Gastroesophageal sphincter (tissue), 4 donors: ENCODE results near the gene HLCS. TPM values are rescaled to one million over a fixed set of nuclear protein-coding genes. Genes with fewer than 3 reads are reported as not detected.

ENCODE experiments used
- ATAC-seq: fragments of 150-250 bp; one replicate; pipeline ENCODE4 v1.9.1; 2016; ENCODE audit warnings: mild to moderate bottlenecking, moderate library complexity
- H3K27ac ChIP-seq, 4 donors: fragments of 200-600 bp; sonication (generic) in 3 of 4; 1 replicate in 3 of 4; 2 replicates in 1 of 4; pipeline ENCODE4 v1.5.1; 2016 to 2019
- H3K27me3 ChIP-seq: fragments of 200-600 bp; sonication (generic); one replicate; pipeline ENCODE4 v1.5.1; 2019
- H3K36me3 ChIP-seq, 2 donors: fragments of 200-600 bp; sonication (generic); one replicate each; pipeline ENCODE4 v1.5.1; 2019; ENCODE audit warnings: control low read depth in 1 of 2
- H3K4me1 ChIP-seq, 3 donors: fragments of 200-600 bp; sonication (generic); 1 replicate in 2 of 3; 2 replicates in 1 of 3; pipeline ENCODE4 v1.5.1; 2016 to 2019; ENCODE audit warnings: control low read depth in 2 of 3
- H3K4me3 ChIP-seq, 2 donors: fragments of 200-600 bp; sonication (generic); one replicate each; pipeline ENCODE4 v1.5.1; 2019; ENCODE audit warnings: mild to moderate bottlenecking in 1 of 2, moderate library complexity in 1 of 2
- H3K9me3 ChIP-seq, 3 donors: fragments of 200-600 bp; sonication (generic); one replicate each; pipeline ENCODE4 v1.5.1; 2017 to 2019; ENCODE audit warnings: control low read depth in 2 of 3
- EP300 ChIP-seq: sonication (generic); formaldehyde crosslinking; IDR thresholded peaks from one replicate; pipeline ENCODE4 v1.6.1; 2017; ENCODE audit warnings: antibody characterized with exemption, mild to moderate bottlenecking
- POLR2A ChIP-seq, 2 donors: fragments of 450-650 bp; IDR thresholded peaks; one replicate each; pipeline ENCODE4 v1.6.1; 2017; ENCODE audit warnings: antibody characterized with exemption in 2 of 2, mild to moderate bottlenecking in 2 of 2, moderate library complexity in 1 of 2
- POLR2AphosphoS5 ChIP-seq: sonication (generic); formaldehyde crosslinking; IDR thresholded peaks from one replicate; pipeline ENCODE4 v1.6.1; 2017; ENCODE audit warnings: antibody characterized with exemption
- WGBS, 2 donors: methylation state at CpG; one replicate each; pipeline ENCODE4 v1.1.5; 2018; ENCODE audit warnings: low coverage in 1 of 2; 5-methylcytosine and 5-hydroxymethylcytosine counted together
- total RNA-seq, 4 donors: library from RNA; depleted of rRNA; stranded (reverse); fragments of >200 nt; gene quantifications; one replicate each; pipeline ENCODE4 v1.1.0, GENCODE V29; 2016
- TF ChIP-seq, protein P1 (sequence below), 4 experiments: fragments of 200-600 bp in 2 of 4; fragments of 450-650 bp in 2 of 4; sonication (generic) in 1 of 4; IDR thresholded peaks; one replicate each; pipeline ENCODE4 v1.5.1; 2017 to 2019; ENCODE audit warnings: antibody characterized with exemption in 4 of 4, mild to moderate bottlenecking in 2 of 4, moderate library complexity in 2 of 4

The HLCS gene
- total RNA-seq, 4 donors from 2014 or later: 14.4 to 33.3 (median 24.9) TPM

DNA sequence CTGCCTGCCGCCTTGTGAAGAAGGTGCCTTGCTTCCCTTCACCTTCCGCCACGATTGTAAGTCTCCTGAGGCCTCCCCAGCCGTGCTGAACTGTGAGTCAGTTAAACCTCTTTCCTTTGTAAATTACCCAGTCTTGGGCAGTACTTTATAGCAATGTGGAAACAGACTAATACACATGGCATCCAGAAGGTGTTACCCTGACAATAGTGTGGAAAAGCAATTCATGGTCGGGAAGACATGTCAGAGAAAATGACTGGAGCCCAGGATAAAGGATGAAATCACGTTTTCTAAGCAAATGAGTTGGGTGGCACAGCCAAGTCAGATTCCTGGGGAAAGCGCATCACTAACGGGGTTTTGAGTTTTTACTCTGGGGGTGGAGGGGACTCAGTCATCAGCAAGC, 76.4 kb downstream of the HLCS start:
- no peak for ATAC-seq
- peaks cover 0 to 58% of the 10 kb centered on the region in 2 donors for H3K36me3 ChIP-seq
- WGBS, 2 donors: 88 to 95% methylated on average over 8 of the region's 8 CpGs
- TF ChIP-seq POLR2AphosphoS5 (no peak), POLR2A (IDR thresholded peaks at IDR 0.05) (no peak), EP300 (no peak)
- TF ChIP-seq, protein P1, sequence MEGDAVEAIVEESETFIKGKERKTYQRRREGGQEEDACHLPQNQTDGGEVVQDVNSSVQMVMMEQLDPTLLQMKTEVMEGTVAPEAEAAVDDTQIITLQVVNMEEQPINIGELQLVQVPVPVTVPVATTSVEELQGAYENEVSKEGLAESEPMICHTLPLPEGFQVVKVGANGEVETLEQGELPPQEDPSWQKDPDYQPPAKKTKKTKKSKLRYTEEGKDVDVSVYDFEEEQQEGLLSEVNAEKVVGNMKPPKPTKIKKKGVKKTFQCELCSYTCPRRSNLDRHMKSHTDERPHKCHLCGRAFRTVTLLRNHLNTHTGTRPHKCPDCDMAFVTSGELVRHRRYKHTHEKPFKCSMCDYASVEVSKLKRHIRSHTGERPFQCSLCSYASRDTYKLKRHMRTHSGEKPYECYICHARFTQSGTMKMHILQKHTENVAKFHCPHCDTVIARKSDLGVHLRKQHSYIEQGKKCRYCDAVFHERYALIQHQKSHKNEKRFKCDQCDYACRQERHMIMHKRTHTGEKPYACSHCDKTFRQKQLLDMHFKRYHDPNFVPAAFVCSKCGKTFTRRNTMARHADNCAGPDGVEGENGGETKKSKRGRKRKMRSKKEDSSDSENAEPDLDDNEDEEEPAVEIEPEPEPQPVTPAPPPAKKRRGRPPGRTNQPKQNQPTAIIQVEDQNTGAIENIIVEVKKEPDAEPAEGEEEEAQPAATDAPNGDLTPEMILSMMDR (IDR thresholded peaks at IDR 0.05): no peak
- H3K9me3 ChIP-seq: no peaks in the 10 kb centered on the region
- no peak overlapping the region for H3K4me3 ChIP-seq
- H3K27me3 ChIP-seq: no peaks in the 10 kb centered on the region
- H3K27ac ChIP-seq: no peak overlapping the region
- H3K4me1 ChIP-seq: no peaks in the 10 kb centered on the region

DNA sequence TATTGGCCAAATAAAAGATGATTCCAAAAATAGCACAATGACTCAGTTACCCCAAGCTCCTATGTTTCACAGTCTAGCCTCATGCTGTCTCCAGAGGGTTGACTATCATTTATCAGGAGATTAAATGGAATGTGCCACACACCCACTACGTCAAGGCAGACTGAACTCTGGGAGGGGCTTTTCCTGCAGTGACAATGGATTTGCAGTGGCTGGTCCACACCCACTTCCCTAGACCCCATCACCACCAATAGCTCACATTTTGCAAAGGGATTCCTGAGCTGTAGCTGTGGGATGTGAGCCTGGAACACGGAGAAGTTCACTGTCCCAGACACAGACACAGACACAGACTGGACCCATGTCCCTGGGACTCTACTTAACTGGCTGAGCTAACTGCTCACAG, 77.1 kb downstream of the HLCS start:
- H3K4me1 ChIP-seq: no peaks in the 10 kb centered on the region
- no peak for TF ChIP-seq POLR2AphosphoS5
- TF ChIP-seq, protein P1 (IDR thresholded peaks at IDR 0.05): no peak
- TF ChIP-seq EP300: no peak
- TF ChIP-seq POLR2A (IDR thresholded peaks at IDR 0.05): no peak
- no peak overlapping the region for H3K4me3 ChIP-seq
- WGBS, 2 donors: 40% methylated on average over 1 to 2 of the region's 2 CpGs
- H3K27me3 ChIP-seq: no peaks in the 10 kb centered on the region
- H3K36me3 ChIP-seq: peaks cover 0 to 51% of the 10 kb centered on the region in 2 donors
- peak; percentile 36 for ATAC-seq
- H3K27ac ChIP-seq: no peak overlapping the region
- H3K9me3 ChIP-seq: no peaks in the 10 kb centered on the region

DNA sequence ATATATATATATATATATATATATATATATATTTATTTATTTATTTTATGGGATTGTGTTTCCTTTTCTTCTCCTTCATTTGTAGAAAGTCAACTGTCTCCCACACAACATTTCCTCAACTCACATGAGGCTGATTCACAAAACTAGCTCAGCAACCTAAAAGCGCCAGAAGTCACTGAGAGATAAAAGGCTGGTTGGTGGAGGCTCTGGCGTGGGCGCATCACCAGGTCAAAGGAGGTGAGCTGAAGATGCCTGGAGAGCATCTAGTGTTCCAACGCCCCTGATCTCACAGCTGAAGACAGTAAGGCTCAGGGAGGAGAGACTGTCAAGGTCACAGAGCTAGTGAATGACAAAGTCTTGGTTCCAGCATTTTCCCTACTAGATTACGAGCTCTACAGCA, 78.0 kb downstream of the HLCS start:
- Histone ChIP-seq H3K4me3 (no peak overlapping the region), H3K36me3 (peaks cover 0 to 41% of the 10 kb centered on the region in 2 donors), H3K27me3 (no peaks in the 10 kb centered on the region), H3K27ac (no peak overlapping the region), H3K4me1 (no peaks in the 10 kb centered on the region), H3K9me3 (no peaks in the 10 kb centered on the region)
- WGBS, 2 donors: 76 to 80% methylated on average over 4 to 5 of the region's 5 CpGs
- no peak for ATAC-seq
- TF ChIP-seq, protein P1 (IDR thresholded peaks at IDR 0.05): no peak
- TF ChIP-seq POLR2A (IDR thresholded peaks at IDR 0.05) (no peak), POLR2AphosphoS5 (no peak), EP300 (no peak)

- no peak for ATAC-seq
- H3K9me3 ChIP-seq: no peaks in the 10 kb centered on the region
- no peak overlapping the region for H3K27ac ChIP-seq
- TF ChIP-seq POLR2AphosphoS5 (no peak), POLR2A (IDR thresholded peaks at IDR 0.05) (no peak), EP300 (no peak)
- TF ChIP-seq, protein P1 (IDR thresholded peaks at IDR 0.05): no peak
- no peaks in the 10 kb centered on the region for H3K4me1 ChIP-seq
- no peaks in the 10 kb centered on the region for H3K27me3 ChIP-seq
- 61 to 89% methylated on average over 2 to 5 of the region's 5 CpGs for WGBS, 2 donors
- H3K4me3 ChIP-seq: no peak overlapping the region
- peaks cover 0 to 36% of the 10 kb centered on the region in 2 donors for H3K36me3 ChIP-seq
Observed at GRCh38 chr21:36887963-36888362, 78.5 kb downstream of the HLCS start.
